Astrocyte of the spinal cord (primary cell): Measurements from ENCODE around the gene RNF182.
"Not testable (repeated sequence)": the region's sequence is repeated elsewhere in the genome, so short reads cannot be mapped to it uniquely, and the experiment has no call there.

Experiments
- DNase-seq: peaks from one replicate; pipeline ENCODE4 v3.0.0; 2011; ENCODE audit warnings: low read depth, low spot score
- H3K4me3 ChIP-seq: 2 replicates; pipeline ENCODE4 v1.5.1; 2011; ENCODE audit warnings: low read depth, mild to moderate bottlenecking, low read length, moderate library complexity
- CTCF ChIP-seq: IDR thresholded peaks from 2 replicates; pipeline ENCODE4 v1.5.1; 2012; ENCODE audit warnings: low read depth, mild to moderate bottlenecking, low read length, inconsistent platforms
- in situ Hi-C: cut with HindIII; loops from 2 replicates; pipeline ENCODE4 v1.10.0; 2017; ENCODE audit warnings: low sequenced_read_pairs

The RNF182 gene

GRCh38 chr6:14016432-14016831 is 91.7 kb downstream of the RNF182 start:
- no peak for TF ChIP-seq CTCF
- in situ Hi-C loops: no loop called here
- no peak overlapping the region for H3K4me3 ChIP-seq
- no peak for DNase-seq

- H3K4me3 ChIP-seq: no peak overlapping the region
- no peak for DNase-seq
- no peak for TF ChIP-seq CTCF
- in situ Hi-C loops: no loop called here
These were observed 92.3 kb downstream of the RNF182 start for GRCh38 chr6:14016935-14017625.

DNA sequence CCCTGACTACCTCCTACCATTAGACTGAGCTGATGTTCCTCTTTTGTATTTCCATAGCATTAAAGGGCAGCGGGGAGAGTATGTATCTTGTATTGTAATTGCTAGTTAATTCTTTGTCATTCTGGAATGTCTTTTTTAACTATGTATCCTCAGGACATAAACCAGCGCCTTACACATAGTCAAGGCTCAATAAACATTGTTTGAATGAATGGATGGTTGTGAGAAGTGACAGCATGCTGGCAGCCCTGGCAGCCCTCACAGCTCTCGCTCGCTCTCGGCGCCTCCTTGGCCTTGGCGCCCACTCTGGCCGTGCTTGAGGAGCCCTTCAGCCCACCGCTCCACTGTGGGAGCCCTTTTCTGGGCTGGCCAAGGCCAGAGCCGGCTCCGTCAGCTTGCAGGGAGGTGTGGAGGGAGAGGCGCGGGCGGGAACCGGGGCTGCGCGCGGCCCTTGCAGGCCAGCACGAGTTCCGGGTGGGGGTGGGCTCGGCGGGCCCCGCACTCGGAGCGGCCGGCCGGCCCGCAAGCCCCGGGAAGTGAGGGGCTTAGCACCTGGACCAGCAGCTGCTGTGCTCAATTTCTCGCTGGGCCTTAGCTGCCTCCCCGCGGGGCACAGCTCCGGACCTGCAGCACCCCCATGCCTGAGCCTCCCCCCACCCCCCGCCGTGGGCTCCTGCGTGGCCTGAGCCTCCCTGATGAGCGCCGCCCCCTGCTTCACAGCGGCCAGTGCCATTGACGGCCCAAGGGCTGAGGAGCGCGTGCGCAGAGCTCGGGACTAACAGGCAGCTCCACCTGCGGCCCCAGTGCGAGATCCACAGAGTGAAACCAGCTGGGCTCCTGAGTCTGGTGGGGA is 93.1 kb downstream of the RNF182 start:
- TF ChIP-seq CTCF: no peak
- in situ Hi-C loops: no loop called here
- no peak overlapping the region for H3K4me3 ChIP-seq
- DNase-seq: no peak

- in situ Hi-C loops, DNase-seq, H3K4me3 ChIP-seq: not testable (repeated sequence)
These were observed 93.8 kb downstream of the RNF182 start for GRCh38 chr6:14018559-14018958.

DNA sequence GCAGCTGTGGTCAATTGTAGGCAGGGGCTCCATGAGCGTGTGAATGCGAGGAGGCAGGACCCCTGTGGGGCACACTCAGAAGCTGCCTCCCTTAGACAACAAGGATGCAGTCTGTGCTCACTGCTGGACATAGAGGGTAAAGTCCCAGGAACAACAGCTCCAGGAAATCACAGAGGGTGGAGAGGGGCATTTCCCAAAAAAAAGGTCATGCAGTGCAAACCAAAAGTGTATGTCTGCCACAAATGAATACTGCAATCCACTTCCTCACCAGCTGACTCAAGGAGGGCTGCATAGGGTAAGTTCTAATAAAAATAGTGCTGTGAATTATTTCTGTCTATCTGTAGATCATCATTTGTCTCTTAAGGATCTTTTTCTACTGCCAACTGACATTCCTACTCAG is 95.8 kb downstream of the RNF182 start:
- DNase-seq: no peak
- no peak for TF ChIP-seq CTCF
- in situ Hi-C loops: no loop called here
- H3K4me3 ChIP-seq: no peak overlapping the region

- in situ Hi-C loops: no loop called here
- DNase-seq: no peak
- no peak overlapping the region for H3K4me3 ChIP-seq
- no peak for TF ChIP-seq CTCF
These were observed 96.7 kb downstream of the RNF182 start for GRCh38 chr6:14021449-14021848.

- no peak overlapping the region for H3K4me3 ChIP-seq
- in situ Hi-C loops: no loop called here
- no peak for TF ChIP-seq CTCF
- DNase-seq: no peak
These were observed 97.9 kb downstream of the RNF182 start for GRCh38 chr6:14022673-14023072.
